B cell (primary cell): ENCODE results near the gene BPIFB6. TPM values are rescaled to one million over a fixed set of nuclear protein-coding genes. Genes with fewer than 3 reads are reported as not detected.

ENCODE experiments used
- ATAC-seq: fragments of 200-7000 bp; cut with Tn5 transposase; one replicate; pipeline ENCODE4 v1.10.0; 2021; ENCODE audit warnings: low read depth, mild to moderate bottlenecking, moderate number of reproducible peaks, moderate library complexity
- CTCF ChIA-PET: fragments of 350-600 bp; sonication (Branson Sonifier 250); formaldehyde crosslinking; loops from one replicate; lab custom pipeline; 2021; ENCODE audit warnings: antibody characterized with exemption, inconsistent platforms; lab: Charles Lee
- POLR2A ChIA-PET: fragments of 350-600 bp; sonication (Branson Sonifier 250); formaldehyde crosslinking; loops from one replicate; lab custom pipeline; 2021; ENCODE audit warnings: antibody characterized with exemption; lab: Charles Lee
- DNase-seq: peaks from one replicate; pipeline ENCODE4 v3.0.0; 2013
- H2AFZ ChIP-seq: 2 replicates; pipeline ENCODE4 v1.6.1; 2012; ENCODE audit warnings: mild to moderate bottlenecking, low read depth, low read length; ENCODE audit not compliant: insufficient read depth, poor library complexity, severe bottlenecking
- H3K27ac ChIP-seq, 2 donors: 1 replicate in 1 of 2; 2 replicates in 1 of 2; pipeline ENCODE4 v1.5.1; 2012 to 2013; ENCODE audit warnings: low read length in 2 of 2, mild to moderate bottlenecking in 2 of 2, moderate library complexity in 1 of 2
- H3K27me3 ChIP-seq, 4 experiments: fragments of 200-600 bp in 1 of 4; sonication (generic) in 1 of 4; replicated peaks in 1 of 4; 1 replicate in 2 of 4; 2 replicates in 2 of 4; pipeline versions ENCODE4 v1.6.1 to v1.7.0; 2013 to 2016; ENCODE audit warnings: low read length in 3 of 4, mild to moderate bottlenecking in 2 of 4, mixed read lengths in 1 of 4, moderate library complexity in 1 of 4; ENCODE audit not compliant: insufficient read depth in 4 of 4, control insufficient read depth in 3 of 4; ENCODE audit errors: control extremely low read depth in 1 of 4
- H3K36me3 ChIP-seq, 2 experiments: replicated peaks in 1 of 2; 1 replicate in 1 of 2; 2 replicates in 1 of 2; pipeline versions ENCODE4 v1.6.1 to v1.7.1; 2013; ENCODE audit warnings: low read length in 1 of 2; ENCODE audit not compliant: insufficient read depth in 2 of 2, control insufficient read depth in 1 of 2; ENCODE audit errors: control extremely low read depth in 1 of 2, extremely low read depth in 1 of 2
- H3K4me1 ChIP-seq, 2 donors: fragments of 200-600 bp in 1 of 2; sonication (generic) in 1 of 2; 1 replicate in 1 of 2; 2 replicates in 1 of 2; pipeline versions ENCODE4 v1.5.1 to v1.6.1; 2013 to 2017; ENCODE audit warnings: low read length in 2 of 2; ENCODE audit not compliant: control insufficient read depth in 2 of 2, insufficient read depth in 2 of 2
- H3K4me2 ChIP-seq: replicated peaks from 2 replicates; pipeline ENCODE3; 2012; ENCODE audit warnings: mild to moderate bottlenecking, low read depth, low read length; ENCODE audit not compliant: poor library complexity, severe bottlenecking
- H3K4me3 ChIP-seq, 5 experiments: fragments of 200-600 bp in 1 of 5; sonication (generic) in 1 of 5; 1 replicate in 3 of 5; 2 replicates in 2 of 5; pipeline versions ENCODE4 v1.5.1 to v1.7.0; 2011 to 2016; ENCODE audit warnings: low read length in 4 of 5, mild to moderate bottlenecking in 4 of 5, low read depth in 2 of 5, control low read depth in 1 of 5, moderate library complexity in 1 of 5; ENCODE audit not compliant: insufficient read depth in 1 of 5; ENCODE audit errors: control extremely low read depth in 1 of 5, extremely low read depth in 1 of 5
- H3K79me2 ChIP-seq: fragments of 200-600 bp; sonication (generic); one replicate; pipeline ENCODE4 v1.6.0; 2016; ENCODE audit warnings: low read length; ENCODE audit not compliant: control insufficient read depth, insufficient read depth
- H3K9ac ChIP-seq: fragments of 200-600 bp; sonication (generic); 2 replicates; pipeline ENCODE4 v1.6.1; 2017; ENCODE audit warnings: mild to moderate bottlenecking, low read length, moderate library complexity
- H3K9me3 ChIP-seq, 3 donors: one replicate each; pipeline versions ENCODE4 v1.6.1 to v1.7.1; 2013; ENCODE audit warnings: low read length in 2 of 3; ENCODE audit not compliant: control insufficient read depth in 2 of 3, insufficient read depth in 1 of 3; ENCODE audit errors: control extremely low read depth in 1 of 3
- H4K20me1 ChIP-seq: 2 replicates; pipeline ENCODE4 v1.6.0; 2012; ENCODE audit warnings: mild to moderate bottlenecking, low read length; ENCODE audit not compliant: insufficient read depth, control insufficient read depth, poor library complexity, severe bottlenecking
- H3K27ac Mint-ChIP-seq: one replicate; pipeline ENCODE4 v1.8.0; 2021; ENCODE audit warnings: mixed read lengths
- H3K27me3 Mint-ChIP-seq: one replicate; pipeline ENCODE4 v1.8.0; 2021; ENCODE audit warnings: mixed read lengths
- H3K4me1 Mint-ChIP-seq: one replicate; pipeline ENCODE4 v1.8.0; 2021; ENCODE audit warnings: mixed read lengths
- H3K4me3 Mint-ChIP-seq: one replicate; pipeline ENCODE4 v1.8.0; 2021; ENCODE audit warnings: mixed read lengths
- H3K9me3 Mint-ChIP-seq: one replicate; pipeline ENCODE4 v1.8.0; 2022; ENCODE audit warnings: mixed read lengths; ENCODE audit not compliant: insufficient read depth
- CTCF ChIP-seq: fragments of 200-600 bp; IDR thresholded peaks from one replicate; pipeline ENCODE4 v1.8.0; 2022; ENCODE audit warnings: antibody characterized with exemption, mild to moderate bottlenecking
- EZH2 ChIP-seq: IDR thresholded peaks from 2 replicates; pipeline ENCODE4 v1.6.1; 2012; ENCODE audit warnings: borderline replicate concordance, low read depth, mild to moderate bottlenecking, moderate library complexity, low read length; ENCODE audit not compliant: insufficient read depth, poor library complexity, severe bottlenecking
- WGBS: methylation state at CpG from one replicate; pipeline ENCODE4 v1.1.5; 2013; ENCODE audit warnings: missing lambda C conversion rate; ENCODE audit not compliant: insufficient coverage; 5-methylcytosine and 5-hydroxymethylcytosine counted together
- intact Hi-C: fragments of 100-400 bp; cut with micrococcal nuclease; formaldehyde crosslinking; loops from one replicate; pipeline ENCODE4 v1.10.0; 2022
- polyA plus RNA-seq: library from polyadenylated mRNA; depleted of rRNA; stranded (reverse); fragments of >200 nt; gene quantifications from 2 replicates; pipeline ENCODE4 v1.2.3, GENCODE V29; 2012
- total RNA-seq, 2 donors: library from RNA; stranded (reverse); fragments of 120-200 nt in 1 of 2; gene quantifications; 1 replicate in 1 of 2; 2 replicates in 1 of 2; pipeline versions ENCODE4 v1.2.3 to v1.2.4, GENCODE V29; 2013 to 2022

The BPIFB6 gene
- total and polyA plus RNA-seq, 2 donors (not counting 1 experiment from before 2014, with no cell fraction given), result not detected

DNA sequence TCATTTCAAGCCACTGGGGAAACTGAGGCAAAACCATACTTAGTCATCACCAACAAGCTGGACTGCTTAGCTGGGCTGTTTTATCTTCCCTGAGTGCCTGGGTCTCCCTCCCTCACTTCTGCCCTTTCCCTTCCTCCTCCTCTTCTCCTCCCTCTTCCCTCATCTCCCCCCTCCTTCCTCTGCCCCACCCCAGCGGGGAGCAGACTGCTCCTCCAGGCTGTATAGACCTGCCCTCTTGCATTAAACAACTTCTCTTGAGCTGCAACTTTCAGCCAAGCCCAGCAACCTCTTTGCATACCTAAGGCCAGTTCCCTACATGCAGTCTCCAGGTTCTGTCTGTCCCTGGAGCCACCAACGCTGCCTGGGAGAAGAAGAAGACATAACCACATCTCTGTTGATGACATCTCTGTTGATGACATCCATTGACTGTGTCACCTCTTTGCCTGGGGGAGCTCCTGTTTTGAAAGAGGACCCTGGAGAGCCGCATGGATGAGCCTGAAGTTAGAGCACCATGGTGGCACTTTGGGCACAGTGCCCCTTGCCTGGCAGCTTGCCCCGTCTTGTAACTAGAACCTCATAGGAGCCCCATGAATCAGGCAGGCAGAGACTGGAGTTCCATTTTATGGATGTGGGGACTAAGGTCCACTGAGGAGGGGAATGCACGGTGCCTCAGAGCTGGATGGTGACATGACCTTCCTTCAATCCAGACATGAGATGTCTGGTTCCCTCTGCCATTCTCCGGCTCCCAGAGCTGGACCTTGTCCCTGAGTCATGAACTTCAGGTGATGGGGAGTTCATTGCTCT lies 7.8 kb upstream of the BPIFB6 start:
- H3K4me3 Mint-ChIP-seq, result no peak overlapping the region
- H3K27me3 Mint-ChIP-seq, result no peaks in the 10 kb centered on the region
- CTCF ChIA-PET, result no interaction called here
- H3K9ac ChIP-seq, result no peak overlapping the region
- WGBS, result 76% methylated on average over 5 of the region's 6 CpGs
- no peaks in the 10 kb centered on the region for H3K4me1 ChIP-seq
- no peaks in the 10 kb centered on the region for H3K4me1 Mint-ChIP-seq
- no peaks in the 10 kb centered on the region for H3K79me2 ChIP-seq
- no peak overlapping the region for H2AFZ ChIP-seq
- no peaks in the 10 kb centered on the region for H3K9me3 Mint-ChIP-seq
- no peaks in the 10 kb centered on the region for H4K20me1 ChIP-seq
- no peak for ATAC-seq
- H3K4me2 ChIP-seq, result no peak overlapping the region
- H3K27me3 ChIP-seq, result no peaks in the 10 kb centered on the region
- TF ChIP-seq EZH2 (no peak), CTCF (no peak)
- H3K4me3 ChIP-seq, result no peak overlapping the region
- intact Hi-C loops, result no loop called here
- no peak overlapping the region for H3K27ac Mint-ChIP-seq
- DNase-seq, result no peak
- H3K36me3 ChIP-seq, result no peaks in the 10 kb centered on the region
- H3K27ac ChIP-seq, result no peak overlapping the region
- POLR2A ChIA-PET, result no interaction called here
- H3K9me3 ChIP-seq, result peaks cover 0 to 4% (median 0%) of the 10 kb centered on the region in 3 donors

- Histone ChIP-seq H3K36me3 (no peaks in the 10 kb centered on the region), H2AFZ (no peak overlapping the region), H4K20me1 (no peaks in the 10 kb centered on the region), H3K27me3 (no peaks in the 10 kb centered on the region), H3K9me3 (peaks cover 0 to 4% (median 0%) of the 10 kb centered on the region in 3 donors), H3K4me2 (no peak overlapping the region), H3K4me1 (no peaks in the 10 kb centered on the region), H3K27ac (no peak overlapping the region), H3K79me2 (no peaks in the 10 kb centered on the region), H3K9ac (no peak overlapping the region), H3K4me3 (no peak overlapping the region)
- TF ChIP-seq CTCF (no peak), EZH2 (no peak)
- CTCF ChIA-PET, result no interaction called here
- no peaks in the 10 kb centered on the region for H3K9me3 Mint-ChIP-seq
- no peak overlapping the region for H3K27ac Mint-ChIP-seq
- no peaks in the 10 kb centered on the region for H3K4me1 Mint-ChIP-seq
- WGBS, result 100% methylated on average over 1 of the region's 1 CpG
- POLR2A ChIA-PET, result no interaction called here
- ATAC-seq (no peak), DNase-seq (no peak)
- intact Hi-C loops, result no loop called here
- no peaks in the 10 kb centered on the region for H3K27me3 Mint-ChIP-seq
- H3K4me3 Mint-ChIP-seq, result no peak overlapping the region
Observed at GRCh38 chr20:33024243-33024560, 7.2 kb upstream of the BPIFB6 start.
